ENCODE measurements around the gene FOLR1.

The FOLR1 gene

DNA sequence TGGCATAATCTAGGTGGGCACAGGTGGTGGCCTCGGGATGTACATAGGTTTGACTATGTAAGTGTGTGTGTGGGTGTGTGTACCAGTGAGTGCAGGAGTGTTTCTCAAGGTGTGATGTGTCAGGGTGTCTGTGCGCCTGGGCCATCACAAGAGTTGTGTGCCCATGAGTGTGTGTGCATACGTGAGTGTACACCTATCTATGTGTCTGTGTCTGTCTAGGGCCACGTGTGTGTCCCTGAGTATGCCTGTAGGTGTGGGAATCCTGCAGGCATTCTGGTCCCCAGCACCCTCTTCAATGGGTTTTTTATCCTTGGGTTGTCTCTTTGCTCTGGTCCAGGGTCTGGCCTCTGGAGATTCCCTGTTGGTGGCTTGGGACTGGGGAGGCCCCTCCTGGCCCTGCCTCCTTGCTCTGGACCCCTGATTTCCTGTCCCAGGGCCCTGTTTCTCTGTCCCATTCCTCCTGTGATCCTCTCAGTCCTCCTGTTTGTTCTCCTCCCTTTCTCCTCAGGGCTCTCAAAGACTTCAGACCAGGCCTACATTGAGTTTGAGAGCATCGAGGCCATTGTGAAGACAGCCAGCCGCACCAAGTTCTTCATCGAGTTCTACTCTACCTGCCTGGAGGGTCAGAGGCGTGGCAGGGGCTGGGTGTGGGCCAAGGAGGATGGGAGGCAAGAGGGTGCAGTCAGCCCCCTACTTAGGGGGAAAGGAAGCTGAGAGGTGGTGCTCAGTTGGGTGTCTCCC lies 42.0 kb downstream of the FOLR1 start:
- no peaks in the 10 kb centered on the region for H3K9me3 Mint-ChIP-seq
- peaks cover 66% of the 10 kb centered on the region for H3K36me3 Mint-ChIP-seq (ENCODE audit: low read depth)
- no peak overlapping the region for H3K4me3 Mint-ChIP-seq
- TF ChIP-seq, protein P1, sequence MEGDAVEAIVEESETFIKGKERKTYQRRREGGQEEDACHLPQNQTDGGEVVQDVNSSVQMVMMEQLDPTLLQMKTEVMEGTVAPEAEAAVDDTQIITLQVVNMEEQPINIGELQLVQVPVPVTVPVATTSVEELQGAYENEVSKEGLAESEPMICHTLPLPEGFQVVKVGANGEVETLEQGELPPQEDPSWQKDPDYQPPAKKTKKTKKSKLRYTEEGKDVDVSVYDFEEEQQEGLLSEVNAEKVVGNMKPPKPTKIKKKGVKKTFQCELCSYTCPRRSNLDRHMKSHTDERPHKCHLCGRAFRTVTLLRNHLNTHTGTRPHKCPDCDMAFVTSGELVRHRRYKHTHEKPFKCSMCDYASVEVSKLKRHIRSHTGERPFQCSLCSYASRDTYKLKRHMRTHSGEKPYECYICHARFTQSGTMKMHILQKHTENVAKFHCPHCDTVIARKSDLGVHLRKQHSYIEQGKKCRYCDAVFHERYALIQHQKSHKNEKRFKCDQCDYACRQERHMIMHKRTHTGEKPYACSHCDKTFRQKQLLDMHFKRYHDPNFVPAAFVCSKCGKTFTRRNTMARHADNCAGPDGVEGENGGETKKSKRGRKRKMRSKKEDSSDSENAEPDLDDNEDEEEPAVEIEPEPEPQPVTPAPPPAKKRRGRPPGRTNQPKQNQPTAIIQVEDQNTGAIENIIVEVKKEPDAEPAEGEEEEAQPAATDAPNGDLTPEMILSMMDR (IDR thresholded peaks at IDR 0.05; ENCODE audit: unreplicated experiment in 3 of 3): no peak
- peaks cover 38% of the 10 kb centered on the region for H3K4me1 Mint-ChIP-seq
- H3K27ac Mint-ChIP-seq: peak overlapping the region in 1 of 3 experiments; percentile 6
- peaks cover 7% of the 10 kb centered on the region for H3K27me3 Mint-ChIP-seq (ENCODE audit: low read depth)

DNA sequence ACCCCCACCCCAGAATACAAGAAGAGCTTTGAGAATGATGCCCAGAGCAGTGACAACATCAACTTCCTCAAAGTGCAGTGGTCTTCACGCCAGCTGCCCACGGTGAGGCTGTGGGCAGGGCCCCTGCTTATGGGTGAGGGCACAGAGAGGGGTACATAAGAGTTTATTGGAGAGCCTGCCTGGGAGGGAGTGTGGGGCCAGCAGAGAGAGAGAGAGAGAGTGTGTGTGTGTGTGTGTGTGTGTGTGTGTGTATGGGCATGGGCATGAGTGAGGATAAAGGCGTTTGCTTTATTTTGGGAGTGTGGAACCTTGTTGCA lies 42.5 kb downstream of the FOLR1 start:
- H3K27ac Mint-ChIP-seq: peak overlapping the region in 2 of 3 experiments; percentile 6 to 7
- peaks cover 61% of the 10 kb centered on the region for H3K36me3 Mint-ChIP-seq (ENCODE audit: low read depth)
- no peaks in the 10 kb centered on the region for H3K9me3 Mint-ChIP-seq
- peaks cover 12% of the 10 kb centered on the region for H3K27me3 Mint-ChIP-seq (ENCODE audit: low read depth)
- H3K4me1 Mint-ChIP-seq: peaks cover 38% of the 10 kb centered on the region
- TF ChIP-seq, protein P1 (IDR thresholded peaks at IDR 0.05; ENCODE audit: unreplicated experiment in 3 of 3): no peak
- no peak overlapping the region for H3K4me3 Mint-ChIP-seq

DNA sequence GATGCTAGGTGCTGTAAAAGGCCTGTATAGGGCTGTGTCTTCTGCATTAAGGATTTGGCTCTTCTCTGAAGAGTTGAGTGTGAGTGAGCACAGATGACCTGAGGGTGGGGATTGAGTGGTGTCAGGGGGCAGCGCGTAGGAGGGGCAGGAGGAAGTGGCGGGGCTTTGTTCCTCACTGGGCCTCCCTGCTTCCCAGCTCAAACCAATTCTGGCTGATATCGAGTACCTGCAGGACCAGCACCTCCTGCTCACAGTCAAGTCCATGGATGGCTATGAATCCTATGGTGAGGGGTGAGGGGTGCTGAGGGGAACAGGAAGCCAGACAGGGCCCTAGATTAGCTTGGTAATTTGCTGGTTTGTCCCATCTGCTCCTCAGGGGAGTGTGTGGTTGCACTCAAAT lies 43.0 kb downstream of the FOLR1 start:
- peaks cover 40% of the 10 kb centered on the region for H3K4me1 Mint-ChIP-seq

DNA sequence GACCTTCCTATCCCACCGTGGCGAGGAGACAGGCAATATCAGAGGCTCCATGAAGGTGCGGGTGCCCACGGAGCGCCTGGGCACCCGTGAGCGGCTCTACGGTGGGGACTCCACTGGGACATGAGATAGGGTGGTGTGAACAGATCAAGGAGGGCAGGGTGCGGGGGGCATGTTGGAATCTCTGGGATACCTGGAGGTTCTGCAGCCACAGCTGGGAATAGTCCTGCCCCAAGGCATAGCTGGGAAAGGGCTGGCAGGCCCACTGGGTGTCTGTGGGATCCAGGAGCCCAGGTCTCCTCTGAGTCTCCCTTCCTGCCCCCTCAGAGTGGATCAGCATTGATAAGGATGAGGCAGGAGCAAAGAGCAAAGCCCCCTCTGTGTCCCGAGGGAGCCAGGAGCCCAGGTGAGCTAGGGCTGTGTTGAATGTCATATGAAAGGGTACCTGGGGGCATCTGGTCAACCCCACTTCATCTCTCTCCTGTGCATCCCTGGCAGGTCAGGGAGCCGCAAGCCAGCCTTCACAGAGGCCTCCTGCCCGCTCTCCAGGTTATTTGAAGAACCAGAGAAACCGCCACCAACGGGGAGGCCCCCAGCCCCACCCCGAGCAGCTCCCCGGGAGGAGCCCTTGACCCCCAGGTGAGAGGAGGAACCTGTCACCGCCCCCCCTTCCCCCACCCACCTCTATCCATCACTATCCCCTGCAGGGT lies 43.6 kb downstream of the FOLR1 start:
- Mint-ChIP-seq H3K27me3 (ENCODE audit: low read depth) (peaks cover 19% of the 10 kb centered on the region), H3K4me1 (peaks cover 45% of the 10 kb centered on the region), H3K36me3 (ENCODE audit: low read depth) (peaks cover 54% of the 10 kb centered on the region), H3K9me3 (no peaks in the 10 kb centered on the region), H3K4me3 (no peak overlapping the region), H3K27ac (no peak overlapping the region)
- TF ChIP-seq, protein P1 (IDR thresholded peaks at IDR 0.05; ENCODE audit: unreplicated experiment in 3 of 3): no peak

More for the DNA sequence above, 43.0 kb downstream of the FOLR1 start:
- TF ChIP-seq, protein P1 (IDR thresholded peaks at IDR 0.05; ENCODE audit: unreplicated experiment in 3 of 3): no peak
- Mint-ChIP-seq H3K9me3 (no peaks in the 10 kb centered on the region), H3K4me3 (no peak overlapping the region), H3K27ac (peak overlapping the region in 2 of 3 experiments; percentile 6 to 7), H3K36me3 (ENCODE audit: low read depth) (peaks cover 57% of the 10 kb centered on the region), H3K27me3 (ENCODE audit: low read depth) (peaks cover 14% of the 10 kb centered on the region)

DNA sequence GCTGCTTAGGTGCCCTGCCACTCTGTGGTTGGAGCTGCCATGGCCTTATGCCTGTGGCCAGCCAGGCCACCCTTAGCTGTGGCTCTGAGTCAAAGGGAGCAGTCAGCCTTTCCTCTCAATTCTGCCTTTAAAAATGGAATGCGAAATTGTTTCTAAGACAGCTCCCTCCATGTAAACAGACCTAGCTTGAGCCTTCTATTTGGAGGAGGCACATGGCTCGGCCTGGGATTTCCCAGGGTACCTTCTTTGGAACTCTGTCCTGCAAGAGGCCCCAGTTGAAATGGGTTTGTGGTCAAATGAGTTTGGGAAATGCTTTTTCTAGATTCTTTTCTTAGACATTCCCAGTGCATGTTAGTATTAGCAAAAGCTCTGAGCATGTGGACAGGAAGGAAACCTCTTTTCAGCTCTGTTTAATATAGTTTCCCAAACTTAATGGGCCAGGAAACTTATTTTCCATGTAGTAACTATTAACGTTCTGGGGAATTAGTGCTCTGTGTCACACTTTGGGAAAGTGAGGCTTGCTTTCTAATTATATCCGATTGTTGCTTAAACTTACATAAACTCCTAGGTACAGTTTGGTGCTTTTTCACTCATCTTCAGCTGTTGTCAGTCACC lies 44.2 kb downstream of the FOLR1 start:
- Mint-ChIP-seq H3K27me3 (ENCODE audit: low read depth) (peaks cover 26% of the 10 kb centered on the region), H3K4me3 (no peak overlapping the region), H3K9me3 (no peaks in the 10 kb centered on the region), H3K4me1 (peaks cover 43% of the 10 kb centered on the region), H3K27ac (peak overlapping the region in 1 of 3 experiments; percentile 40), H3K36me3 (ENCODE audit: low read depth) (peaks cover 48% of the 10 kb centered on the region)
- TF ChIP-seq, protein P1 (IDR thresholded peaks at IDR 0.05; ENCODE audit: unreplicated experiment in 3 of 3): no peak
